Karpas-422 (cell line): ENCODE measurements around the gene PLAC8L1. TPM values are rescaled to one million over a fixed set of nuclear protein-coding genes. Genes with fewer than 3 reads are reported as not detected.
"Not testable (repeated sequence)": the region's sequence is repeated elsewhere in the genome, so short reads cannot be mapped to it uniquely, and the experiment has no call there.

Source experiments
- DNase-seq: peaks from one replicate; pipeline ENCODE4 v3.0.0-alpha.2; 2015
- H2AFZ ChIP-seq: fragments of 200-600 bp; sonication (generic); 2 replicates; pipeline ENCODE4 v1.6.1; 2014; ENCODE audit warnings: antibody characterized with exemption, low read length, mixed read lengths
- H3K27ac ChIP-seq: fragments of 200-600 bp; sonication (generic); 2 replicates; pipeline ENCODE4 v1.5.1; 2014; ENCODE audit warnings: mild to moderate bottlenecking, low read length, moderate library complexity
- H3K27me3 ChIP-seq: fragments of 200-600 bp; sonication (generic); 2 replicates; pipeline ENCODE4 v1.6.1; 2014; ENCODE audit warnings: low read length, mixed read lengths
- H3K36me3 ChIP-seq: fragments of 200-600 bp; sonication (generic); 2 replicates; pipeline ENCODE4 v1.6.1; 2014; ENCODE audit warnings: low read length, mixed read lengths; ENCODE audit not compliant: insufficient read depth
- H3K4me1 ChIP-seq: fragments of 200-600 bp; sonication (generic); 2 replicates; pipeline ENCODE4 v1.6.1; 2014; ENCODE audit warnings: mild to moderate bottlenecking, low read length, mixed read lengths
- H3K4me2 ChIP-seq: fragments of 200-600 bp; sonication (generic); 2 replicates; pipeline ENCODE4 v1.6.1; 2014; ENCODE audit warnings: low read length, low read depth, mild to moderate bottlenecking; ENCODE audit not compliant: poor library complexity, severe bottlenecking
- H3K4me3 ChIP-seq: fragments of 200-600 bp; sonication (generic); 2 replicates; pipeline ENCODE4 v1.5.1; 2014; ENCODE audit warnings: mild to moderate bottlenecking, antibody characterized with exemption, low read length, mixed read lengths
- H3K79me2 ChIP-seq: fragments of 200-600 bp; sonication (generic); 2 replicates; pipeline ENCODE4 v1.6.1; 2014; ENCODE audit warnings: mild to moderate bottlenecking, low read length, mixed read lengths
- H3K9ac ChIP-seq: fragments of 200-600 bp; sonication (generic); 2 replicates; pipeline ENCODE4 v1.6.0; 2014; ENCODE audit warnings: low read length
- H3K9me2 ChIP-seq: fragments of 200-600 bp; sonication (generic), shearing (Covaris generic); replicated peaks from 2 replicates; pipeline ENCODE4 v1.6.0; 2014; ENCODE audit warnings: mild to moderate bottlenecking, low read length, moderate library complexity; ENCODE audit not compliant: insufficient read depth
- H3K9me3 ChIP-seq: fragments of 300-700, 200-600 bp; sonication (generic); 2 replicates; pipeline ENCODE4 v1.6.1; 2014; ENCODE audit warnings: low read length, mixed read lengths
- H4K20me1 ChIP-seq: fragments of 200-600 bp; sonication (generic); 2 replicates; pipeline ENCODE4 v1.6.1; 2014; ENCODE audit warnings: mild to moderate bottlenecking, antibody characterized with exemption, low read length, low read depth; ENCODE audit not compliant: insufficient read depth
- total RNA-seq: library from RNA; depleted of rRNA; stranded (reverse); fragments of >200 nt; shearing (Covaris generic); gene quantifications from 2 replicates; pipeline ENCODE4 v1.2.3, GENCODE V29; 2014; ENCODE audit warnings: low replicate concordance

The PLAC8L1 gene
- total RNA-seq, 1 experiment from 2014 or later: not detected

GRCh38 chr5:146117216-146117615, 11.8 kb upstream of the PLAC8L1 start:
- H3K27ac ChIP-seq, H3K9me3 ChIP-seq, H3K4me2 ChIP-seq, H3K79me2 ChIP-seq, H3K9me2 ChIP-seq, H3K9ac ChIP-seq, H2AFZ ChIP-seq, H4K20me1 ChIP-seq, DNase-seq, H3K27me3 ChIP-seq, H3K4me3 ChIP-seq: not testable (repeated sequence)
- H3K4me1 ChIP-seq: peaks cover 13% of the 10 kb centered on the region
- H3K36me3 ChIP-seq: peaks cover 71% of the 10 kb centered on the region

DNA sequence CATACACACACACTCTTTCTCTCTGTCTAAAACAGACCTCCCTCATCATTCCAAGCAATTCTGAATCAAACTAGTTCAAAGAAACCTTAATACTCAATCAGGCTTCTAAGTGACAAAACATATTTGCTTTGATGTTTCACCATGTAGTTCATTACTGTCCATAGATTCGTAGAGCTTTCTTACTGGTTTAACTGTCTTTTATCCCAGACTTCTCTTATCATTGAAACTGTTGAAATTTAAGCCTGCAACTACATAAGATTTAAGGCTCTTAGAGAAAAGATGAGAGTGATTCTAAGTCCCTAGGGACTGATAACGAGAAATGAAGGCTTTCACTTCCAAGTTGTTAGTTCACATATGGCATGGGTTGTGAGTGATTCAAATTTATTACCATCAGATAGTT, 11.0 kb upstream of the PLAC8L1 start:
- no peak overlapping the region for H3K27ac ChIP-seq
- peaks cover 22% of the 10 kb centered on the region for H3K4me1 ChIP-seq
- no peak overlapping the region for H3K9ac ChIP-seq
- H3K4me3 ChIP-seq: no peak overlapping the region
- no peak overlapping the region for H2AFZ ChIP-seq
- no peaks in the 10 kb centered on the region for H3K79me2 ChIP-seq
- no peaks in the 10 kb centered on the region for H4K20me1 ChIP-seq
- H3K9me3 ChIP-seq: no peaks in the 10 kb centered on the region
- H3K9me2 ChIP-seq: no peaks in the 10 kb centered on the region
- DNase-seq: no peak
- H3K4me2 ChIP-seq: no peak overlapping the region
- H3K36me3 ChIP-seq: peaks cover 68% of the 10 kb centered on the region; the same call in 1 of the 2 replicates
- H3K27me3 ChIP-seq: no peaks in the 10 kb centered on the region

DNA sequence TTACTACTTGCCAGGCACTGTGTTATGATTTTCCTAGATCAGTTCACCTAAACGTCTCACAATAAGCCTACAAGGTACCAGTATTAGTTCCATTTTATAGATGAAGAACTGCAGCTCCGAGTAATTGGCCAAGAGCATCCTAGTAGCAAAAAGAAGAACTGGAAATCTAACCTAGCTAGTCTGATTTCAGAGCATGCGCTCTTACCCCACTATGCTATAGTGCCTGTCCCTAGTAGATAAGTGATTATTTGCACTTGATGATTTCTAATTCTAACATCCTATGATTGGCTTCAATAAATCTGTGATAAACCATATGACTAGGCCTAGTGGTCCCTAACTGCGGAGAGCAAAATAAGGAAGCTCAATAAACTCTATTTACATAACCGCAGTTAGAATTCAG, 7.1 kb upstream of the PLAC8L1 start:
- Histone ChIP-seq H3K4me1 (peaks cover 21% of the 10 kb centered on the region), H3K27ac (no peak overlapping the region), H3K4me2 (no peak overlapping the region), H3K79me2 (no peaks in the 10 kb centered on the region), H3K4me3 (no peak overlapping the region), H4K20me1 (no peaks in the 10 kb centered on the region), H3K9me2 (no peaks in the 10 kb centered on the region), H3K36me3 (peaks cover 32% of the 10 kb centered on the region; the same call in 1 of the 2 replicates), H3K9me3 (no peaks in the 10 kb centered on the region), H2AFZ (no peak overlapping the region), H3K9ac (no peak overlapping the region), H3K27me3 (no peaks in the 10 kb centered on the region)
- no peak for DNase-seq

- Histone ChIP-seq H3K27ac (no peak overlapping the region), H3K4me3 (no peak overlapping the region), H3K9me2 (no peaks in the 10 kb centered on the region), H3K9ac (no peak overlapping the region), H3K79me2 (no peaks in the 10 kb centered on the region), H3K4me2 (no peak overlapping the region), H2AFZ (no peak overlapping the region), H3K27me3 (no peaks in the 10 kb centered on the region), H3K4me1 (peaks cover 15% of the 10 kb centered on the region), H4K20me1 (no peaks in the 10 kb centered on the region), H3K36me3 (peaks cover 25% of the 10 kb centered on the region; the same call in 1 of the 2 replicates), H3K9me3 (no peaks in the 10 kb centered on the region)
- no peak for DNase-seq
Measured at GRCh38 chr5:146111409-146111808, 6.0 kb upstream of the PLAC8L1 start.

- Histone ChIP-seq H3K79me2 (no peaks in the 10 kb centered on the region), H3K36me3 (peaks cover 20% of the 10 kb centered on the region; the same call in 1 of the 2 replicates), H3K4me1 (peaks cover 15% of the 10 kb centered on the region), H3K9me3 (no peaks in the 10 kb centered on the region), H3K4me2 (no peak overlapping the region), H3K9ac (no peak overlapping the region), H2AFZ (no peak overlapping the region), H3K27ac (no peak overlapping the region), H4K20me1 (no peaks in the 10 kb centered on the region), H3K4me3 (no peak overlapping the region), H3K27me3 (no peaks in the 10 kb centered on the region), H3K9me2 (no peaks in the 10 kb centered on the region)
- no peak for DNase-seq
Measured at GRCh38 chr5:146109379-146109778, 4.0 kb upstream of the PLAC8L1 start.

- not testable (repeated sequence) for H4K20me1 ChIP-seq, H3K9me3 ChIP-seq, H3K79me2 ChIP-seq, DNase-seq, H3K9me2 ChIP-seq, H2AFZ ChIP-seq, H3K4me3 ChIP-seq, H3K9ac ChIP-seq, H3K4me2 ChIP-seq, H3K27ac ChIP-seq, H3K27me3 ChIP-seq
- peaks cover 17% of the 10 kb centered on the region; the same call in 1 of the 2 replicates for H3K36me3 ChIP-seq
- H3K4me1 ChIP-seq: peaks cover 15% of the 10 kb centered on the region
Measured at GRCh38 chr5:146108870-146109269, 3.5 kb upstream of the PLAC8L1 start.

- no peaks in the 10 kb centered on the region for H3K9me3 ChIP-seq
- no peak overlapping the region for H3K27ac ChIP-seq
- H3K36me3 ChIP-seq: peaks cover 14% of the 10 kb centered on the region; the same call in 1 of the 2 replicates
- no peaks in the 10 kb centered on the region for H3K9me2 ChIP-seq
- H4K20me1 ChIP-seq: no peaks in the 10 kb centered on the region
- no peak for DNase-seq
- no peak overlapping the region for H2AFZ ChIP-seq
- H3K4me3 ChIP-seq: no peak overlapping the region
- H3K9ac ChIP-seq: no peak overlapping the region
- H3K79me2 ChIP-seq: no peaks in the 10 kb centered on the region
- peaks cover 16% of the 10 kb centered on the region for H3K4me1 ChIP-seq
- H3K27me3 ChIP-seq: no peaks in the 10 kb centered on the region
- no peak overlapping the region for H3K4me2 ChIP-seq
Measured at GRCh38 chr5:146107901-146108300, 2.5 kb upstream of the PLAC8L1 start.

DNA sequence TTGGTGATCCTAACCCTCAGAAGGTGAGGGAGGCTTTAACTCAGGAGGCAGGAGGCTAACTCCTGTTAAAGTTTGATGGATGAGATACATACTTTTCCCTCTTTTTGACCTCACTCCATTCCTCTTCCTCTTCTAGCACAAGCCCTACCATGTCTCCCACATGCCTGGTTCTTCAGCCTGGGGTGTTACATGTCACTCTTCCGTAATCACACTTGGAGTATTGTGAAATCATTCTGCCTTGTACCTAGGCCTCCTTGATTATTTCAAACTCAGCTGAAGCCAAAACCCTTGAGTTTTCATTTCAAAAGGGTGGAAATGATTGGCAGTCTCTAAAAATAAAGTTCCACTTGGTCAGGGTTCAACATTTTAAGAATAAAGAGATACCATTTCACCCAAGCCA, 1.8 kb downstream of the PLAC8L1 start:
- H3K79me2 ChIP-seq: no peaks in the 10 kb centered on the region
- no peak overlapping the region for H3K4me3 ChIP-seq
- no peak overlapping the region for H2AFZ ChIP-seq
- no peak overlapping the region for H3K27ac ChIP-seq
- H3K9me3 ChIP-seq: no peaks in the 10 kb centered on the region
- no peak overlapping the region for H3K9ac ChIP-seq
- no peaks in the 10 kb centered on the region for H4K20me1 ChIP-seq
- H3K4me1 ChIP-seq: peaks cover 6% of the 10 kb centered on the region; the same call in 1 of the 2 replicates
- no peak for DNase-seq
- 0 out of 2 replicates have a peak, but pooled peaks cover 5% of the 10 kb centered on the region for H3K36me3 ChIP-seq
- no peaks in the 10 kb centered on the region for H3K27me3 ChIP-seq
- H3K9me2 ChIP-seq: no peaks in the 10 kb centered on the region
- no peak overlapping the region for H3K4me2 ChIP-seq

DNA sequence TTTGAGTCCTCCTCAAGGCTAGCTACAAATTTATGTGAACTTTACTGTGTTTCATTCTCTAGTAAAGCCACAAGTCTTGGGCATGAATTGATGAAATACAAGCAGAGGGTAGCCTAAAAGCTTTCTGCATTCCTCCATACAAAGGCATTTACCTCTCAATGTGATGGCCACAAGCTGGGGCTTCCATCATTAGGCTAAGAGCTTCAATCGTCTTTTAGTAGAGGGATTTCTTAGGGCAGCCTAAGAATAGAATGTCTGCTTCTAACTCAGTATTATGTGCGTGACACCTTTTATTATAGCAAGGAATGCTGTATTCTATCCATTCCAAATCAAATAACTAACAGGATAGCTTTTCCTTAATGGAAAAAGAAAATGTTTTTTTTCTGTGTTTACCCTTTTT, 3.7 kb downstream of the PLAC8L1 start:
- Histone ChIP-seq H3K9ac (no peak overlapping the region), H3K9me3 (no peaks in the 10 kb centered on the region), H4K20me1 (no peaks in the 10 kb centered on the region), H3K27me3 (no peaks in the 10 kb centered on the region), H3K9me2 (no peaks in the 10 kb centered on the region), H3K79me2 (no peaks in the 10 kb centered on the region), H3K4me1 (peaks cover 6% of the 10 kb centered on the region; the same call in 1 of the 2 replicates), H3K4me2 (no peak overlapping the region), H3K36me3 (0 out of 2 replicates have a peak, but pooled peaks cover 5% of the 10 kb centered on the region), H3K27ac (no peak overlapping the region), H2AFZ (no peak overlapping the region), H3K4me3 (no peak overlapping the region)
- no peak for DNase-seq
